Gastrocnemius medialis (tissue), 4 donors: Measurements from ENCODE around the gene OPCML.

Source experiments
- CTCF ChIP-seq, 5 experiments: fragments of 450-650 bp in 3 of 5; fragments of 200-600 bp in 2 of 5; sonication (generic) in 2 of 5; IDR thresholded peaks in 4 of 5; conservative IDR thresholded peaks in 1 of 5; 1 replicate in 4 of 5; 2 replicates in 1 of 5; pipeline ENCODE4 v1.5.1; 2016 to 2019; ENCODE audit warnings: antibody characterized with exemption in 5 of 5, mild to moderate bottlenecking in 3 of 5, moderate library complexity in 3 of 5
- POLR2A ChIP-seq, 2 donors: fragments of 450-650 bp; IDR thresholded peaks; one replicate each; pipeline ENCODE4 v1.6.1; 2017; ENCODE audit warnings: antibody characterized with exemption in 2 of 2, mild to moderate bottlenecking in 2 of 2, moderate library complexity in 2 of 2

DNA sequence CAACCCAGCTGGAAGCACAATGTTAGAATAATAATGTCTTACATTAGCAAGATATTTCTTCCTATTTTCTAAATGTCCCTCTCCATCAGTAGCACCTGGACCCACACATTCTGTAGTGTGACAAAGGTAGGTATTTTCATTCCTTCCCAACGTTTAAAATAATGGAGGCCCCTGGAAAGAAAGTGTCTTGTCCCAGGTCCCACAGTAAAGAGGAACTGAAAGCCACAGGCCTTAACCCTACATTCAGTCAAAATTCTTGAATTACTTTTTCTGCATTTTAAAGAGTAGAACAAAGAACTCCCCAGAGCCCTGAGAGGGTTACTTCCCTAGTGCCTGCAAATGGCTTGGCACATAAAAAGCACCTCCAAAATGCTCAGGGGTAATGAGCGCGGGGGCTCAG lies 26.3 kb downstream of the OPCML start:
- TF ChIP-seq CTCF (IDR thresholded peaks at IDR 0.05 in 4 of 5, conservative IDR thresholded peaks at IDR 0.05 in 1 of 5) (no peak), POLR2A (IDR thresholded peaks at IDR 0.05) (no peak)
